Measurements from ENCODE around the gene CEP70. TPM values are rescaled to one million over a fixed set of nuclear protein-coding genes. Genes with fewer than 3 reads are reported as not detected.

The CEP70 gene
- total RNA-seq, 1 experiment from 2014 or later = 64.5 TPM

GRCh38 chr3:138477120-138477519 lies 116.9 kb downstream of the CEP70 start:
- H3K36me3 ChIP-seq (ENCODE audit: control insufficient read depth, insufficient read depth, low read length) = no peaks in the 10 kb centered on the region
- POLR2A ChIA-PET = no interaction called here
- no peaks in the 10 kb centered on the region for H3K9me3 ChIP-seq (ENCODE audit: control insufficient read depth, insufficient read depth, low read depth, low read length)
- no TSS peak for BruUV-seq (replicated peaks)
- CTCF ChIA-PET = no interaction called here
- no peaks in the 10 kb centered on the region for H3K27me3 ChIP-seq (ENCODE audit: control insufficient read depth, insufficient read depth, low read length)
- H3K4me3 ChIP-seq (ENCODE audit: low read depth in 2 of 2, low read length in 2 of 2) = no peak overlapping the region
- ATAC-seq = no peak
- no peak overlapping the region for H3K27ac ChIP-seq (ENCODE audit: low read length)
- in situ Hi-C loops (cut with HindIII; ENCODE audit: low pct_unique_long_range_greater_than_20kb, low sequenced_read_pairs) = no loop called here
- no peak for DNase-seq (ENCODE audit: low read depth, low spot score)
- no peaks in the 10 kb centered on the region for H3K4me1 ChIP-seq (ENCODE audit: control insufficient read depth, insufficient read depth, low read length)
- no peak for TF ChIP-seq TCF7L2 (IDR thresholded peaks at IDR 0.05; ENCODE audit: low read depth, low read length)
- no peak for TF ChIP-seq SIN3A (IDR thresholded peaks at IDR 0.05; ENCODE audit: borderline replicate concordance, insufficient read depth, low read depth, low read length)
- no peak for TF ChIP-seq POLR2AphosphoS5 (IDR thresholded peaks at IDR 0.05; ENCODE audit: low read depth, low read length)
- TF ChIP-seq, protein P1, sequence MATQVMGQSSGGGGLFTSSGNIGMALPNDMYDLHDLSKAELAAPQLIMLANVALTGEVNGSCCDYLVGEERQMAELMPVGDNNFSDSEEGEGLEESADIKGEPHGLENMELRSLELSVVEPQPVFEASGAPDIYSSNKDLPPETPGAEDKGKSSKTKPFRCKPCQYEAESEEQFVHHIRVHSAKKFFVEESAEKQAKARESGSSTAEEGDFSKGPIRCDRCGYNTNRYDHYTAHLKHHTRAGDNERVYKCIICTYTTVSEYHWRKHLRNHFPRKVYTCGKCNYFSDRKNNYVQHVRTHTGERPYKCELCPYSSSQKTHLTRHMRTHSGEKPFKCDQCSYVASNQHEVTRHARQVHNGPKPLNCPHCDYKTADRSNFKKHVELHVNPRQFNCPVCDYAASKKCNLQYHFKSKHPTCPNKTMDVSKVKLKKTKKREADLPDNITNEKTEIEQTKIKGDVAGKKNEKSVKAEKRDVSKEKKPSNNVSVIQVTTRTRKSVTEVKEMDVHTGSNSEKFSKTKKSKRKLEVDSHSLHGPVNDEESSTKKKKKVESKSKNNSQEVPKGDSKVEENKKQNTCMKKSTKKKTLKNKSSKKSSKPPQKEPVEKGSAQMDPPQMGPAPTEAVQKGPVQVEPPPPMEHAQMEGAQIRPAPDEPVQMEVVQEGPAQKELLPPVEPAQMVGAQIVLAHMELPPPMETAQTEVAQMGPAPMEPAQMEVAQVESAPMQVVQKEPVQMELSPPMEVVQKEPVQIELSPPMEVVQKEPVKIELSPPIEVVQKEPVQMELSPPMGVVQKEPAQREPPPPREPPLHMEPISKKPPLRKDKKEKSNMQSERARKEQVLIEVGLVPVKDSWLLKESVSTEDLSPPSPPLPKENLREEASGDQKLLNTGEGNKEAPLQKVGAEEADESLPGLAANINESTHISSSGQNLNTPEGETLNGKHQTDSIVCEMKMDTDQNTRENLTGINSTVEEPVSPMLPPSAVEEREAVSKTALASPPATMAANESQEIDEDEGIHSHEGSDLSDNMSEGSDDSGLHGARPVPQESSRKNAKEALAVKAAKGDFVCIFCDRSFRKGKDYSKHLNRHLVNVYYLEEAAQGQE (IDR thresholded peaks at IDR 0.05; ENCODE audit: insufficient read depth in 1 of 2, low read depth in 2 of 2, low read length in 1 of 2) = no peak
- TF ChIP-seq, protein P2, sequence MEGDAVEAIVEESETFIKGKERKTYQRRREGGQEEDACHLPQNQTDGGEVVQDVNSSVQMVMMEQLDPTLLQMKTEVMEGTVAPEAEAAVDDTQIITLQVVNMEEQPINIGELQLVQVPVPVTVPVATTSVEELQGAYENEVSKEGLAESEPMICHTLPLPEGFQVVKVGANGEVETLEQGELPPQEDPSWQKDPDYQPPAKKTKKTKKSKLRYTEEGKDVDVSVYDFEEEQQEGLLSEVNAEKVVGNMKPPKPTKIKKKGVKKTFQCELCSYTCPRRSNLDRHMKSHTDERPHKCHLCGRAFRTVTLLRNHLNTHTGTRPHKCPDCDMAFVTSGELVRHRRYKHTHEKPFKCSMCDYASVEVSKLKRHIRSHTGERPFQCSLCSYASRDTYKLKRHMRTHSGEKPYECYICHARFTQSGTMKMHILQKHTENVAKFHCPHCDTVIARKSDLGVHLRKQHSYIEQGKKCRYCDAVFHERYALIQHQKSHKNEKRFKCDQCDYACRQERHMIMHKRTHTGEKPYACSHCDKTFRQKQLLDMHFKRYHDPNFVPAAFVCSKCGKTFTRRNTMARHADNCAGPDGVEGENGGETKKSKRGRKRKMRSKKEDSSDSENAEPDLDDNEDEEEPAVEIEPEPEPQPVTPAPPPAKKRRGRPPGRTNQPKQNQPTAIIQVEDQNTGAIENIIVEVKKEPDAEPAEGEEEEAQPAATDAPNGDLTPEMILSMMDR (IDR thresholded peaks at IDR 0.05) = no peak
- intact Hi-C loops (cut with micrococcal nuclease; ENCODE audit: unreplicated experiment) = loop anchor here (5.0 kb wide), 1 partner anchor 445 kb away; no protein-coding TSS in a partner anchor

DNA sequence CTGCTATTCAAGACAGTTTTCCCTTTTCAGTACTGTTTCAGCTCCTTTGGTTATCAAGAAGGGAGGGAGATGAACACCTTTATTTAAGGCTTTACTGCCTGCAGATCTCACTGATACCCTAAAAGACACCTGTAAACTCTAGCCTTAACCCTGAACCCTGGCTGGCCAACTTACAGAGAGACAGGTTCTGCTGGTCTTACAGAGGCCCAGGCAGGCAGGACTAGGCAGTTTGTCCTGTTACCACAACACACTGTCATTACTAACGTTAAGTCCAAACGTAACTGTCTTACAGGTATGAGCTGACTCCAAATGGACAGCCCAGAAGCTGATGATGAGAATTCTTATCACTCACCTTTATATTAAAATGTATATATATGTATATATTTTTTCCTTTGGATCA lies 117.5 kb downstream of the CEP70 start:
- intact Hi-C loops (cut with micrococcal nuclease; ENCODE audit: unreplicated experiment) = loop anchor here (5.0 kb wide), 1 partner anchor 446 kb away; no protein-coding TSS in a partner anchor

More for the DNA sequence above, 117.5 kb downstream of the CEP70 start:
- Histone ChIP-seq H3K36me3 (ENCODE audit: control insufficient read depth, insufficient read depth, low read length) (no peaks in the 10 kb centered on the region), H3K27me3 (ENCODE audit: control insufficient read depth, insufficient read depth, low read length) (no peaks in the 10 kb centered on the region), H3K4me1 (ENCODE audit: control insufficient read depth, insufficient read depth, low read length) (no peaks in the 10 kb centered on the region), H3K9me3 (ENCODE audit: control insufficient read depth, insufficient read depth, low read depth, low read length) (no peaks in the 10 kb centered on the region), H3K4me3 (ENCODE audit: low read depth in 2 of 2, low read length in 2 of 2) (no peak overlapping the region), H3K27ac (ENCODE audit: low read length) (no peak overlapping the region)
- no peak for DNase-seq (ENCODE audit: low read depth, low spot score)
- no peak for ATAC-seq
- CTCF ChIA-PET = no interaction called here
- no TSS peak for BruUV-seq (replicated peaks)
- POLR2A ChIA-PET = no interaction called here
- in situ Hi-C loops (cut with HindIII; ENCODE audit: low pct_unique_long_range_greater_than_20kb, low sequenced_read_pairs) = no loop called here
- TF ChIP-seq, protein P2 (IDR thresholded peaks at IDR 0.05) = no peak
